ENCODE results near the gene ZNF81.
"Not testable (repeated sequence)": the region's sequence is repeated elsewhere in the genome, so short reads cannot be mapped to it uniquely, and the experiment has no call there.

ZNF81 gene

DNA sequence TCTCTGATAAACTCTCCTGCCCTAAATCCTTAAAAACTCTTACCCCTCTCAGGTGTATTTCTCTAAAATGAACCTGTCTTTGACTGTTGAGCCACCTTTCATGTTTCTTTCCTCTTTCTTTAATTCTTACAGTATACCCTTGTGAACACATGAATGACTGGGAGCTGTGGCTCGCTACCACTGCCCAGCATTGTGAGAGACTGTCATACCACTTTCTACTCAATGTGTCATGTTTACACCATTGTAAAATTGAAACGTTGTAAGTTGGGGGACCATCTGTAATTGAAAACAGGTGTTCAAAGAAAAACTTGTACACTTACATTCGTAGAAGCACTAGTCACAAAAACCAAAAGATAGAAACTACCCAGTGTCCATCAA lies 100.2 kb downstream of the ZNF81 start:
- no peak for DNase-seq

DNA sequence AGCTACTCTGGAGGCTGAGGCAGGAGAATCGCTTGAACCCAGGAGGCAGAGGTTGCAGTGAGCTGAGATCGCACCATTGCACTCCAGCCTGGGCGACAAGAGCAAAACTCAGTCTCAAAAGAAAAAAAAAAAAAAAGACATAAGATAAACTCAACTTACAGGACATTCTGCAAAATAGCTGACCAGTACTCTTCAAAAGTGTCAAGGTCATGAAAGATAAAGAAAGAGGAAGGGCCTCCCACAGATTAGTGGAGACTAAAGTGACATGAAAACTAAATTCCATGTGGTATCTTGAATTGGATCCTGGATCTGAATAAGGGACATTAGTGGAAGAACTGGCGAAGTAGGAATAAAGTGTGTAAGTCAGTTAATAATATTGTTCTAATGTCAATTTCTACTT lies 103.7 kb downstream of the ZNF81 start:
- DNase-seq: no peak

GRCh38 chrX:47941423-47941822 lies 104.7 kb downstream of the ZNF81 start:
- no peak for DNase-seq

- DNase-seq: not testable (repeated sequence)
Observed at GRCh38 chrX:47955295-47955694, 118.6 kb downstream of the ZNF81 start.

DNA sequence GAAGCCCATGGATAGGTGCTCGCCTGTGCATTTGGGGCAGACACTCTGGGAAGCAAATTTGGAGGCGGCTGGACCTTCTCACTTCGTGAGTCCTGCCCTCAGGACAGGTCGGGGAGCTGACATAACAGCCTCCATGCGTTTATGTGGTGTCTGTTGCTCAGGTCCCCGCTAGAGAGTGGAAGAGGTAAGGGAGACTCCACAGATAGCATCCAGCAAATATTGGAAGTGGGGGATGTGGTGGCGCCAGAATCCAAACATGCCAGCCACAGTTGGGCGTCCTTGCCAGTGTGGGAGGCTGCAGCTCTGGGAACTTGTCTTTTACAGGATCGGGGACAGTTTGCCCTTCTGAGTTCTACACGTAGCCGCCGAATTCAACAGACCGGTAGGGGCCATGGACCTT lies 119.3 kb downstream of the ZNF81 start:
- DNase-seq: no peak

DNA sequence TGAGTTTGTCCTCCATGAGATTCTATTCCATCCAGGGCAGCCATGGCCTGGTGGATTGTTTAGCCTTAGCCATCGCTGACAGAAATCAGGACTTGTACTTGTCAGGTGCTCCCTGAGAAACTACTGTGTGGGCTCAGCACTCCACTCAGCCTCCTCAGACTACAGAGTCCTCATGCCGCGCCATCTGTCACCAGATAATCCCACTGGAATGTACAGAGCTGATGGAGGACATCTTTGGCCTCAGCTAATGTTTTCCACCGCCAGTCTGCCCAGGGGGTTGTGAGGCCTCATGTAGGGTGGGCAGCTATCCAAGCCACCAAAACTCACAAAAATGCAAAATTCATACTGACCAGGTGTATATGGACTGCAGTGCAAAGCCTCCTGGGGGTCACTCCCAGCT lies 121.5 kb downstream of the ZNF81 start:
- not testable (repeated sequence) for DNase-seq

- DNase-seq: no peak
Observed at GRCh38 chrX:47958761-47959342, 122.2 kb downstream of the ZNF81 start.

- no peak for DNase-seq
Observed at GRCh38 chrX:47960406-47960805, 123.7 kb downstream of the ZNF81 start.

DNA sequence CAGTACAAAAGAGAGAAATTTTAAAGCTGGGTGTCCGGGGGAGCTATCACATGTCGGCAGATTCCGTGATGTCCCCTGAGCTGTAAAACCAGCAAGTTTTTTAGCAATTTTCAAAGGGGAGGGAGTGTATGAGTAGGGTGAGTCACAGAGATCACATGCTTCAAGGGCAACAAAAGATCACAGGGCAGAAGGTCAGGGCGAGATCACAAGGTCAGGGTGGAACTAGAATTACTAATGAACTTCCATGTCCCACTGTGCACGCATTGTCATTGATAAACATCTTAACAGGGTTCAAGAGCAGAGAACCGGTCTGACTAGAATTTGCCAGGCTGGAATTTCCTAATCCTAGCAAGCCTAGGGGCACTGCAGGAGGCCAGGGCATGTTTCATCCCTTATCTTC lies 125.1 kb downstream of the ZNF81 start:
- DNase-seq: not testable (repeated sequence)

DNA sequence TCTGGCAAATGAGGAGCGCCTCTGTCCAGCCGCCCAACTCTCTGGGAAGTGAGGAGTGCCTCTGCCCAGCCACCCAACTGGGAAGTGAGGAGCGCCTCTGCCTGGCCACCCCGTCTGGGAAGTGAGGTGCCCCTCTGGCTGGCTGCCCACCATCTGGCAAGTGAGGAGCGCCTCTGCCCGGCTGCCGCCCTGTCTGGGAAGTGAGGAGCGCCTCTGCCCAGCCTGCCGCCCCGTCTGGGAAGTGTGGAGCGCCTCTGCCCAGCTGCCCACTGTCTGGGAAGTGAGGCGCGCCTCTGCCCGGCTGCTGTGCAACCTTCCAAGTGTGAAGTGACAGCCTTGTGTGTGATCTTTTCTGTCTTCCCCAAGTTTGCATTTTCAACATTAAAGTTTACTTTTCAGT lies 128.8 kb downstream of the ZNF81 start:
- not testable (repeated sequence) for DNase-seq

All from fibroblast of skin of right quadriceps (primary cell).